HG03045 (cell line): ENCODE results near the gene DLEC1.
"Not testable (repeated sequence)": the region's sequence is repeated elsewhere in the genome, so short reads cannot be mapped to it uniquely, and the experiment has no call there.

Source experiments
- ATAC-seq: cut with Tn5 transposase; IDR thresholded peaks from one replicate; pipeline ENCODE4 v1.9.1; 2021; ENCODE audit warnings: mild to moderate bottlenecking, moderate library complexity; ENCODE audit not compliant: unreplicated experiment

DLEC1 gene

DNA sequence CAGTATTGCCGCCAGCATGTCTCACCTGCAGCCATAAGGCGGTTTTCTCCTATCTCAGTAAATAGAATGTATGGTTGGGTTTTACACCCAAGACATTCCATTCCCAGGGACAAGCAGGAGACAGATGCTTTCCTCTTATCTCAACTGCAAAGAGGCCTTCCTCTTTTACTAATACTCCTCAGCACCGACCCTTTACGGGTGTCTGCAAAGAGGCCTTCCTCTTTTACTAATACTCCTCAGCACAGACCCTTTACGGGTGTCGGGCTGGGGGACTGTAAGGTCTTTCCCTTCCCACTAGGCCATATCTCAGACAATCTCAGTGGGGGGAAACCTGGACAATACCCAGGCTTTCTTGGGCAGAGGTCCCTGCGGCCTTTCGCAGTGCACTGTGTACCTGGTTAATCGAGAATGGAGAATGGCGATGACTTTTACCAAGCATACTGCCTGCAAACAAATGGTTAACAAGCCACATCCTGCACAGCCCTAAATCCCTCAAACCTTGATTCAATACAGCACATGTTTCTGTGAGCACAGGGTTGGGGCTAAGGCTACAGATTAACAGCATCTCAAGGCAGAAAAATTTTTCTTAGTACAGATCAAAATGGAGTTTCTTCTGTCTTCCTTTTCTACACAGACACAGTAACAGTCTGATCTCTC is 96.7 kb downstream of the DLEC1 start:
- ATAC-seq, result not testable (repeated sequence)

- no peak for ATAC-seq
These were observed 97.4 kb downstream of the DLEC1 start for GRCh38 chr3:38136393-38136776.

- ATAC-seq, result peak; percentile 90
These were observed 98.0 kb downstream of the DLEC1 start, which contains the start of gene ACAA1 for GRCh38 chr3:38136777-38137614. TSS of gene ACAA1 (minus strand) at chr3:38137127. CDS start at chr3:38137035, 92 bp downstream.

DNA sequence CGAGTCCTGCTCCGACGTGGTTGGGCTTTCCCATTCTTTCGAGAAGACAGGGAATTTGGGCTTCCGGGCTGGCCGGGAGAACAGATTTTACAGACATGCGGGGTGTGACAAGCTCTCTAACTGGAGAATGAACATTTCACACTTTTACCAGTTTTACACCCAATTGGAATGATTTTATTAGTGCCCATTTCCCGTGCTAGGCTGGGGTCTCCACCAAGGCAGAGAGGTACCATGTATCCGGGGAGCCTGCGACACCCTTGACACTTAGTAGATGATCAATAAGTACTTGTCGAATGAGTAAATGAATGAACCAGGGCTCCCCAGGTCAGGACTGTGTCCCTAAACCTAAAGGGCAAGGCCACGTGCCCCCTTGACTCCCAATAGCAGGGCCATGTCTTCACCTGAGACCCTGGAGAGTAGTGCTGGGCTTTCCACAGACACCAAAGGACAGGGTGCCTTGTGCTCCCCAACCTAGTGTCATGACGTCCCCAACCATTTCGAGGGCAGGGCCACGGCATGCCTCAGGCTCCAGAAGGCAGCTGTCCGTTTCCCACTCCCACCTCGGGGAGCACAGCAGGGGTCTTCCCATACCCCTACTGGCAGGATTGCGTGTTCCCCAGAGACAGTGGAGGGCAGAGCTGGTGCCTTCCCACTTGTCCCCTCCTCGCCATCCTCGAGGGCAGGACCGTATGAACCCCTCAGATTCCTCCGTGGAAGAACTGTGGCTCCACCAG is 98.8 kb downstream of the DLEC1 start:
- ATAC-seq, result no peak

DNA sequence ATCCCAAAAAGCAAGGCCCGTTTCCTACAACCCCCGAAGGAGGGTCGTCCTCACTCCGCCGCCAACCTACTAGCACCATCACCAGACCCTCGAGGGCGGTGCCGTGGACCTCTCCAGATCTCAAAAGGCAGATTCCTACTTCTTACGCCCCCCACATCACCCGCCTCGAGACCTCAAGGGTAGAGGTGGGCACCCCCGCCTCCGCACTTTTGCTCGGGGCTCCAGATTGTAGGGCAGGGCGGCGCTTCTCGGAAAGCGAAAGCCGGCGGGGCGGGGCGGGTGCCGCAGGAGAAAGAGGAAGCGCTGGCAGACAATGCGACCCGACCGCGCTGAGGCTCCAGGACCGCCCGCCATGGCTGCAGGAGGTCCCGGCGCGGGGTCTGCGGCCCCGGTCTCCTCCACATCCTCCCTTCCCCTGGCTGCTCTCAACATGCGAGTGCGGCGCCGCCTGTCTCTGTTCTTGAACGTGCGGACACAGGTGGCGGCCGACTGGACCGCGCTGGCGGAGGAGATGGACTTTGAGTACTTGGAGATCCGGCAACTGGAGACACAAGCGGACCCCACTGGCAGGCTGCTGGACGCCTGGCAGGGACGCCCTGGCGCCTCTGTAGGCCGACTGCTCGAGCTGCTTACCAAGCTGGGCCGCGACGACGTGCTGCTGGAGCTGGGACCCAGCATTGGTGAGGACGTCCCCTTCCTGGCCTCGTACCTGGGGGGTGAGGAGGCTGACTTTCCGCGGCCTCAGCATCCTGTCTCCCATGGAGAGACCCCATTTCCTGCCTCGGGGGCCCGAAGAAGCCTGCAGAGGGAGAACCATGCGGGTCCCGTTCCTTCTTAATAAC is 99.6 kb downstream of the DLEC1 start, which contains the start of gene MYD88:
TSS of gene MYD88 (plus strand) at position 313 of the 842 bp plus-strand sequence. CDS start at position 353, 40 bp downstream.
- ATAC-seq, result peak; percentile 45

DNA sequence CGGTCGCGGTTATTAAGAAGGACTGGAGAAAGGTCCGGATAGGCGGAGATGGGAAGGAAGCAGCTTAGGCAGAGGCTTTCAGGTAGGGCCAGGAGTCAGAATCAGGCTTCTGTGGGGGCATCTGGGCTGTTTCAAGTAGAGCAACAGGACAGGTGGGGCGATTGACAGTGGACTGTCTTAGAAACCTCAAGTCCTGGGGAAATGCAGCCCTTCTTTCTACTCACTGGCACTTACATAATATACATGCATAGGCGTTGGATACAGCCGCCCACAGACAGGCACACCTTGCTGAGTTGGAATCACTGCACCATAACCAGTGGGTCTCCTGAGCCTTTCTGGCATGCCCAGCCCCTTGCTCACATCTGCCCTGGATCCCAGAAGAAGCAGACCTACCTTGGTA is 100.2 kb downstream of the DLEC1 start:
- no peak for ATAC-seq

DNA sequence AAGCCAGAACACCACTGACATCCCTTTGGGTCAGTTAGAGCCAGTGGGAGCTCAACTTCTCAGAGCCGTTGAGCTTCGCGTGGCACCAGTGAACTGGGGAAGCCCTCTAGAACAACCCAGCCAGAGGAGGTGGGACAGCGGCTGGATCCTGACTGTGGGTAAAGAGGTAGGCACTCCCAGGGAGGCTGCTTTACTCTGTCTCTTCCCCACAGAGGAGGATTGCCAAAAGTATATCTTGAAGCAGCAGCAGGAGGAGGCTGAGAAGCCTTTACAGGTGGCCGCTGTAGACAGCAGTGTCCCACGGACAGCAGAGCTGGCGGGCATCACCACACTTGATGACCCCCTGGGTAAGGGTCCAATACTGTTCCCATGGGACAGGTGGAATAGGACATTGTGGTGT is 100.6 kb downstream of the DLEC1 start:
- ATAC-seq, result no peak

DNA sequence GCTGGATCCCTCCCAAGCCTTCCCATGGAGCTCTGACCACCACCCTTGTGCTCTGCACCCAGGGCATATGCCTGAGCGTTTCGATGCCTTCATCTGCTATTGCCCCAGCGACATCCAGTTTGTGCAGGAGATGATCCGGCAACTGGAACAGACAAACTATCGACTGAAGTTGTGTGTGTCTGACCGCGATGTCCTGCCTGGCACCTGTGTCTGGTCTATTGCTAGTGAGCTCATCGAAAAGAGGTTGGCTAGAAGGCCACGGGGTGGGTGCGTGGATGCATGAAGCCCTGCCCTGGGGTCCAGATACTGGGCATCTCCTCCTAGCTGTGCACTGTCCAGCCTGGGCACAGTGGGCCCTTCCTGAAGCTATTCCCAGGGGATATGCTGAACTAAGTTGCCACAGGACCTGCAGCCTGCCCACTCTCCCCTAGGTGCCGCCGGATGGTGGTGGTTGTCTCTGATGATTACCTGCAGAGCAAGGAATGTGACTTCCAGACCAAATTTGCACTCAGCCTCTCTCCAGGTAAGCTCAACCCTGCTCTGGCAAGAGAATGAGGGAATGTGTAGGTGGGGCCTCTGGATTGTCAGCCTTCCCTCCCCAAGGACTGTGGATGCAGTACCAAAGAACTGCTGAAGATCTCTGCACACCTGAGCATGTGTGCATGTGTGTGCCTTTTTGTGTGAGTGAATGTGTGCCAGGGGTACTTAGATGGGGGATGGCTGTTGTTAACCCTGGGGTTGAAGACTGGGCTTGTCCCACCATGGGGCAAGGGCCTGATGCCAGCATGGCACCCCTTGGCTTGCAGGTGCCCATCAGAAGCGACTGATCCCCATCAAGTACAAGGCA is 101.5 kb downstream of the DLEC1 start:
- ATAC-seq, result no peak

- ATAC-seq, result no peak
These were observed 102.4 kb downstream of the DLEC1 start for GRCh38 chr3:38141173-38141951.

- no peak for ATAC-seq
These were observed 102.9 kb downstream of the DLEC1 start for GRCh38 chr3:38141952-38142273.

- no peak for ATAC-seq
These were observed 104.0 kb downstream of the DLEC1 start for GRCh38 chr3:38142959-38143358.

- no peak for ATAC-seq
These were observed 104.5 kb downstream of the DLEC1 start for GRCh38 chr3:38143511-38143910.

- no peak for ATAC-seq
These were observed 107.5 kb downstream of the DLEC1 start for GRCh38 chr3:38146504-38146903.

DNA sequence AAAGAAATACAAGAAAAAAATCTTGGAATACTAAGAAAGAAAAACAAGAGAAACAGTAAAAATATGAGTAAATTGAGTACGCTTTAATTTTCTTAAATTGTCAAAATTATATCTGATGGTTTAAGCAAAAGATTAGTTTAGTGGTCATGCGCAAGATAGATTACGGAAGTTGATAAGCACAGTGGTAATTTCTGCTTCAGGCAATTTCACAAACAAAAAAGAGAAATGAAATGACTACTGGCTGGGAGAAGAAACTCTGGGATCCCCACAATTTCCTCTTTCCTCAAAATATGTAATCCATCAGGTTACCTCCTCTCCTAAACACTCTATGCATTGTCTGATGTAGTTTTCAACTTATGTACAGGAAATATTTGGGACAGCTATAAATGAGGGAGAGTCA is 108.4 kb downstream of the DLEC1 start:
- no peak for ATAC-seq

DNA sequence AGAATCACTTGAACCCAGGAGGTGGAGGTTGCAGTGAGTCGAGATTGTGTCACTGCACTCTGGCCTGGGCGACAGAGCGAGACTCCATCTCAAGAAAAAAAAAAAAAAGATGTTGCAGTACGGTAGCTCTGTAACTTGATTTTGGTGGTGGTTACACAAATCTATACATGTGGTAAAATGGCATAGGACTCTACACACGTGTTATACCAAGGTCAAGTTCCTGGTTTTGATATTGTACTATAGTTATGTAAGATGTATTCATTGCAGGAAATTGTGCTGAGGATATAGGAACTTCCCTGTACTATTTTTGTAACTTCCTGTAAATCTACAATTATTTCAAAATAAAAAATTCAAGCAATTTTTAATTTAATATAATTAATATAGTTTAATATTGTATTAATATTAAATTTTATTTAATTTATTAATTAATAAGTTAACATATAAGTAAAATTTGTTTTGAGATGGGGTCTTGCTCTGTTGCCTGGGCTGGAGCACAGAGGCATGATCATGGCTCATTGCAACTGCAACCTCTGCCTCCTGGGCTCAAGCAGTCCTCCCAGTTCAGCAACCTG is 109.4 kb downstream of the DLEC1 start:
- ATAC-seq, result no peak

GRCh38 chr3:38149708-38150107 is 110.7 kb downstream of the DLEC1 start:
- ATAC-seq, result no peak

DNA sequence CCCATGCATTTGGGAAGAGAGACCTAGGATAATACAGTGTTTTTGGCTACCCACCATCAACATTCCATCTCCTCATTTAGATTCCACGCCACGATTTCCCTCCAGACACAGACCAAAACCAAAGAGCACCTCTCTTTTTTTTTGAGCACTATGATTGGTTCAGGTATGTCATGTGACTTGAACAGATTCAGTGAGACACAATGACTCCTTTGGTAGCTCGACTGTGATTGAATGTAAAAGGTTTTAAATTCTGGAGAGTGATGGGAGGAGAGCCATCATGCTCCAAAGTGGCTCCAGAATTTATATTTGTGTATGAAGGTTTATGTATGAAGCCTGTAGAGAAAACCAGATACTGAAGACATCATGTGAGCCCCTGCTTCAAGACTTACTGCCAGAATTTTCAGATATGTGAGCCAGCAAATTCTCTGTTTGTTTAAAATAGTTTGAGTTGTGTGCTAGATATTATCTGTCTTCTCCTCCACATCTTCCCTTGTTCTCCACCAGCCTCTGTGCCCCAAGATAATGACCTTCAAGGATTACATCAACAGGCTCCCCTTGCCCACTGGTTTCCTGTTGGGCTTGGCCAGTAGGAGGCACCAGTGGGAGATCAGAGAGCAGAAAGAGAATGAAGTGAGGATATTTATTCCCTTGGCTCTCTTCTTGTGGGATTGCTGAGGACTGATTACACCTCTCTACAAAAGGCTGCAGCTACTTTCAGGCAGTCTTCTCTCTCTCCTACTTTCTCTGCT is 111.9 kb downstream of the DLEC1 start:
- ATAC-seq, result no peak

DNA sequence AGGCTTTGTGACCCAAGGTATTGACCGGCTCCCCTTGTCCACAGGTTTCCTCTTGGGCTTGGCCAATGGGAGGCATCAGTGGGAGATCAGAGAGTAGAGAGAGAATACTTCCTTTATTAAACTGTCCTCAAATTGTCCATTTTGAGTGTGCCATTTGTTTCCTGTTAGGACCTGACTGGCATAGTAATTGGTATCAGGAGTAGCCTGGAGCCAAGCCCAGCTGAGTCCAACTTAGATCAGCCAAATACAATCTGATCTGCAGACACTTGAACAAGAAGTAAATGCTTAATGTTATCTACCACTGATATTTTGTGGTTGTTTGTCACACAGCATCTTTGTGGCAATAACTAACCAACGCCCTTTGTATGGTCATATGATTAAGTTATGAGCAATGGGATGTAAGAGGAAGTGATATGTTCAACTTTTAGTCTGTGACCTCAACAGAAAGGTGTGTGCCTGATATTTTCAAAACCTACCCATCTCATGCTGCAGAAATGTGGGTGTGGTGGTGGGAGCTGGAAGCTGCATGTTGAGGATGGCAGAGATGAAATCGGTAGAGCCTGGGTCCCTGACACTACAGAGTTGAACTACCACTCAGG is 112.8 kb downstream of the DLEC1 start:
- no peak for ATAC-seq
